GM19372 (cell line): ENCODE measurements around the gene PAM16.
"Not testable (repeated sequence)": the region's sequence is repeated elsewhere in the genome, so short reads cannot be mapped to it uniquely, and the experiment has no call there.

Source experiments
- ATAC-seq: cut with Tn5 transposase; IDR thresholded peaks from one replicate; pipeline ENCODE4 v1.9.1; 2021; ENCODE audit warnings: mild to moderate bottlenecking, low read depth, moderate library complexity; ENCODE audit not compliant: unreplicated experiment

The PAM16 gene

DNA sequence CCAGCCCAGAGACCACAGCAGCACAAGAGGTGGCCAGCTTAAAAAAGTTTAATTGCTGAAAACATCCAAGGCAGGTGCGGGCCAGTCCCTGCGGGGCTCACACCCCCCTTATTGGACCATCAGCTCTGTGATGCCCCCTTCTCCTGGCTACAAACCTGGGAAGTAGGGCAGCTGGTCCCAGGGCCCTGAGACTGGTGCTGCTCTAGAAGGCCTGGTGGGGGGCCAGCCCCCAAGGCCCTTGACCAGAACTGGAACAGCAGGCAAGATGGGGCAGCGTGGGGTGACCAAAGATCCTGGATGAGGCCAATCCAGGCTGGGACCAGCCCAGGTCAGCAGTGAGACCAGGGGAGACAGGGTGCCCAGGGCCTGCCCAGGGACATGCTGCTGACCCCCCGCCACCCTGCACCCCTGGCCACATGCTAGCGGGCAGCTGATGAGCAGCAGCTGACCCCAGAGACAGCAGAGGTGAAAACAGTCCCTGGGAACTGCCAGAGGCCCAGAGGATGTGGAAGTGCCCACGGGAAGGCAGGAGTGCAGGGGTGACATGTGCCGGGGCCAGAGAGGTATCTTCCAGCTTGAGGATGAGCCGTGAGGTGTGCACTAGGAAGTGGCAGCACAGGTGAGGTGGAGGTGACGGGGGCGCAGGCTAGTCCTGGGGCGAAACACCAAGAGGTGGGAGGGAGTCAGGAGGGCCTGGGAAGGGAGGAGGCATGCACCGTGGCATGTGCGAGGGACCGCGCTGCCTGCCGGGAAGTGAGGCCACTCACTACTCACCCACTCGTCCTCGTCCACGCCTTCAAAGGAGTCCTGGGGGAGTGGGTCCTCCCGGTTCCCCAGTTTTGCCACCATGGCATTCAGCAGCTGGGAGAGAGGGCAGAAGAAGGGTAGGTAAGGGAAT is 3.6 kb upstream of the PAM16 start:
- ATAC-seq: no peak

DNA sequence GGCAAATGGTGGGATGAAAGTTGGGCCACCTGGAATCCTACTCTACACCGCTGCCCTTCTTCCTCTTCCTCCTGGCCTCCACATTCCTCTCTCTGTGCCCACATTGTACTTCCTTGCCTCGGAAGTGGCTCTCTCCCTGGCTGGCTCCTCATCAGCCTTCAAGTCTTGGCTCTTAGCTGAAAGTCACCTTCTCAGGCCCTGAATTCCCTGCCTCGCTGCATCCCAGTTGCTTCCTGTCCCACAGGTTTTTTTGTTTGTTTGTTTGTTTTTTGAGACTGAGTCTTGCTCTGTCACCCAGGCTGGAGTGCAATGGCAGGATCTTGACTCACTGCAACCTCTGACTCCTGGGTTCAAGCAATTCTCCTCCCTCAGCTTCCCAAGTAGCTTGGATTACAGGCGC is 2.6 kb upstream of the PAM16 start:
- no peak for ATAC-seq

DNA sequence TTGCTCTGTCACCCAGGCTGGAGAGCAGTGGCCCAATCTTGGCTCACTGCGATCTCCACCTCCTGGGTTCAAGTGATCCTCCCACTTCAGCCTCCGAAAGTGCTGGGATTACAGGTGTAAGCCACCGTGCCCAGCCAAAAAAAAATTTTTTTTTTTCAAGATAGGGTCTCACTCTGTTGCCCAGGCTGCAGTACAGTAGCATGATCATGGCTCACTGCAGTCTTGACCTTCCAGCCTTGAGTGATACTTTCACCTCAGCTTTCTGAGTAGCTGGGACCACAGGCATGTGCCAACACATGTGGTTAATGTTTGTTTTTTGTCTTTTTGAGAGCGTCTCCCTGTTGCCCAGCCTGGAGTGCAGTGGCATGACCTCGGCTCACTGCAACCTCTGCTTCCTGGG is 1.7 kb upstream of the PAM16 start:
- no peak for ATAC-seq

DNA sequence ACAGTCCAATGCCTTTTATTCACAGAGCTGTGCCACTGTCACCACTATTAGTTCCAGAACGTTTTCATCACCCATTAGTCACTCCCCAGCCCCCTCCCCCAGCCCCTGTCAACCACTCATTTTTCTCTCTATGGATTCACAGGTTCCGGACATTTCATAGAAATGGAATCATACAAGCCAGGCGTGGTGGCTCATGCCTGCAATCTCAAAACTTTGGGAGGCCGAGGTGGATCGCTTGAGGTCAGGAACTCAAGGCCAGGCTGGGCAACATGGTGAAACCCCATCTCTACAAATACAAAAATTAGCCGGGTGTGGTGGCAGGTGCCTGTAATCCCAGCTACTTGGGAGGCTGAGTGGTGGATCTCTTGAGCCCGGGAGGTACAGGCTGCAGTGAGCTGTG is 759 bp upstream of the PAM16 start:
- ATAC-seq: no peak

DNA sequence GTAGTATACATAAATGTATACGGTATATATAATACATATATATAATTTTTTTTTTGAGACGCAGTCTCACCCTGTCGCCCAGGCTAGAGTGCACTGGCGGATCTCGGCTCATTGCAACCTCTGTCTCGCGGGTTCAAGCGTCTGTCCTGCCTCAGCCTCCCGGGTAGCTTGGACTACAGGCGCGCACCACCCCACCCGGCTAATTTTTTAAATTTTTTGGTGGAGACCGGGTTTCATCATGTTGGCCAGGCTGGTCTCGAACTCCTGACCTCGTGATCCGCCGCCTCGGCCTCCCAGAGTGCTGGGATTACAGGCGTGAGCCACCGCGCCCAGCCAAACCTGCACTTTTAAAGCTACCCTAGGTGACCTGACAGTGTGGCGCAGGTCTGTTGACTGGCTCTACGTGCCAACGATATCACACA is 745 bp downstream of the PAM16 start:
- ATAC-seq: no peak

DNA sequence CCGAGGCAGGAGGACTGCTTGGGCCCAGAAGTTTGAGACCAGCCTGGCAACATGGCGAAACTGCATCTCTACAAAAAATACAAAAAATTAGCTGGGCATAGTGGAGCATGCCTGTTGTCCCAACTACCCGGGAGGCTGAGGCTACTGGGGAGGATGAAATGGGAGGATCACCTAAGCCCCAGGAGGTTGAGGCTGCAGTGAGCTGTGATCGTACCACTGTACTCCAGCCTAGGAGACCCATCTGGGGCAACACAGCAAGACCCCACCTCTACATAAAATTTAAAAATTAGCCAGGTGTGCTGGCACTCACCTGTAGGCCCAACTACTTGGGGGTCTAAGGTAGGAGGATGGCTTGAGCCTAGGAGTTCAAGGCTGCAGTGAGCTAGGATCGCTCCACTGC is 1.8 kb downstream of the PAM16 start:
- ATAC-seq: no peak

DNA sequence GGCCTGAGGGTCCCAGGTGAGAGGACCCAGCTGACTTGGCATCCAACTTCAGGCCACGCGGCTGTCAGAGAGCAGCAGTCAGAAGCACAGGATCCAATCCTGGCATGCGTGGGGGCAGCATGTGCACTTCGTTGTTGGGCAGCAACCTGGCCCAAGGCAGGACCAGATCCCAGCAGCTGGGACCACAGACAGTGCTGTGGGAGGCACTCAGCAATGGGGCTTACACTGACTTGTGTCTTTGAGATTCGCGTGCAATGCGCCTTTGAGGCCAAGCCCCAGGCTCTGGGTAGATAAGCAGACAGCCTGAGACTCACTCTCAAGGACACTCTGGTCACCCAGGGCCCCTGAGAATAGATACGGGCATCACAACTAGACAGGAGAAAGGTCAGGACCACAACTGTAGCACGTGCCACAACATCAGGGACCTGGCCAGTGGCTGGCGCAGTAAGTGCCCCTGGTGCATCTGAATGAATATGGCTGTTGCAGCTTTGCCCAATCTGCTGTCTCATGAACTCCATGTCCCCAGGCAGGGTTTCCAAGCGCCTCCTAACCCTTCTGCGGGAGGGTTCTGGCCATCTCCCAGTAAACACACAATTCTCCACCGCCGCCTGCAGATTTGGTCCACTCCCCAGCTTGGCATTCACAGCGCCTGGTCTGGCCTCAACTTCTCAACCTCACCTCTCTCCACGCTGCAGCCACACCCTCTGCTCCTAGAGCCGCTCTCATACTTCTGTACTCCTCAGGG is 3.2 kb downstream of the PAM16 start:
- ATAC-seq: no peak

DNA sequence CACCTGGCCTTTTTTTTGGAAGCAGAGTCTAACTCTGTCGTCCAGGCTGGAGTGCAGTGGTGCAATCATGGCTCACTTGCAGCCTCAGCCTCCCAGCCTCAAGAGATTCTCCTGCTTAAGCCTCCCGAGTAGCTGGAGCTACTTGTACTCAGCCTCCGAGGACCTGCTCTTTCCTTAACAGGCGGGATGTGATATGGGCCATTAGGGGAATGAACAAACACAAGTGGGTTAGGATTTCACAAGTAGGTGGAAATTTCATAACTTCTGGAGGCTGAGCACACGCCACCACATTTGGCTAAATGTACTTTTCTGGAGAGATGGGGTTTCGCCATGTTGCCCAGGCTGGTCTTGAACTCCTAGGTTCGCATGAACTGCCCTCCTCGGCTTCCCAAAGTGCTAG is 4.1 kb downstream of the PAM16 start:
- no peak for ATAC-seq

DNA sequence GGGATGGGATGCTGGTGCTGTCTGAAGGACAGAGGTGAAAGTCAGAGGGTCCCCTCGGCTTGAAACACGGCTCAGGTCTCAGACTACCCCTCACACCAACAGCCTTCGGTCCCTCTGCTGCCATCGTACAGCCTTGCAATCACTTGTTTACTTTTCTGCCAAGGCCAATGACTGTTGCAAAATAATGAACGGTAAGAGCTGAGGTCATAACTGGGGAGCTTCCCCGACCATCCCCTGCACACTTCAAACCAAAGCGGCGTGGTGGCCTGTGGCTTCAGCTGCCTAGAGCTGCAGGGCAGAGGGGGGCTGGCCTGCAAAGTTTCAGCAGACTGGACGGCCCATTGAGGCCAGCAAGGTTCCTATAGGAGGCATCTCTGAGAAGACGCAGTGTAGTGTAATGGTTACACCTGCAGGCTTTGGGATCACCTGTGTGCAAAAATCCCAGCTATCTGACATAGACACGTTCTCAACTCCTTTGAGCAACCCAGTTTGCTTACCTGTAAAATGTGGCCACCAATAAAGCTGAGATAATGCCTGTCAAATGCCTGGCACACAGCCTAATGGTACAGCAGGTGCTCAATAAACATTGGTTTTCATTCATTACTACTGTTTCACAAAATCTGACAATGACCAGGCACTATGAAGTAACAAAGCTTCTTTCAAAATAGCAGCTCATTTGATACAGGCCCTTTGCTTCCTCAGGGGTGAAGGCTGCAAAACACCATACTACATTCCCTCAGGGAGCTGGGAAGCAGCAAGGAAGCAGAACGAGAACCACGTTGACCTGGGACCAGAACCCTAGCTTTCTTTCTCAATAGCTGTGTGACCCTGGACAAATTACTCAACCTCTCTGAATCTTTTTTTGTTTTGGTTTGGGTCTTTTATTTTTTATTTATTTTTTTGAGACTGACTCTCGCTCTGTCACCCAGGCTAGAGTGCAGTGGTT is 5.0 kb downstream of the PAM16 start:
- ATAC-seq: no peak

DNA sequence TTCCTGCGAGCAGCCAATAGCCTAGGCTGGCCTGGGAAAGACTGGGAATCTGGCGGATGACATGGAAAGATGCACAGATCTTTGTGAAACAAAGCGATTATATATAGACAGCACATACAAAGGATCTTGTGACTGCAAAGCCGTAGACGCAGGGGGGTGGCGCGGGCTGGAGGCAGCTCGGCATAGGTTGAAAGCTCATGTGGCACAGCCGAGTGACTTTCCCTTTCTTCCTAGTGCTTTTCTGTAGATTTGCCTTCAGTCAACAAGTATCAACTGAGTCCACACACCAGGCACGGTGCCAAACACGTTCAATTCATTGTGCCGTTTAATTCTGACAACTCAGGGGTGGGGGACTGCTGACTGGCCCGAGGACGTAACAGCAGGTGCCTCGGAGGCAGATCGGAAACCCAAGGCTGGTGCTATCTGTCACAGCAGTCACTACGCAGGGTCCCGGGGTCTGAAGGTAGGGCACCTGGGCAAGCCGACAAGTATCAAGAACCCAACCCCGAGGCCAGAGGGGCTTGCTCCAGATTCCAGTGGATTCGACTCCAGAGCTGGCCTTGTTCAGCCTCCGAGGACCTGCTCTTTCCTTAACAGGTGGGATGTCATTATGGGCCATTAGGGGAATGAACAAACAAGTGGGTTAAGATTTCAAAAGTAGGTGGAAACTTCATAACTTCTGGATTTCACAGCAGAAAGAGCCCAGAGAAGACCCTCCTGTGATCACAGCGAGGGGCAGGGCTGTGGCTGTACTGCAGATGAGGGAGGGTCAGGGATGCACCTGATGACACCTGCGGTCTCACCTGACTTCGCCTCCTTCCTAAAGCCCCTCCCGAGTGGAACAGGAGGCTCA is 5.9 kb downstream of the PAM16 start:
- no peak for ATAC-seq

DNA sequence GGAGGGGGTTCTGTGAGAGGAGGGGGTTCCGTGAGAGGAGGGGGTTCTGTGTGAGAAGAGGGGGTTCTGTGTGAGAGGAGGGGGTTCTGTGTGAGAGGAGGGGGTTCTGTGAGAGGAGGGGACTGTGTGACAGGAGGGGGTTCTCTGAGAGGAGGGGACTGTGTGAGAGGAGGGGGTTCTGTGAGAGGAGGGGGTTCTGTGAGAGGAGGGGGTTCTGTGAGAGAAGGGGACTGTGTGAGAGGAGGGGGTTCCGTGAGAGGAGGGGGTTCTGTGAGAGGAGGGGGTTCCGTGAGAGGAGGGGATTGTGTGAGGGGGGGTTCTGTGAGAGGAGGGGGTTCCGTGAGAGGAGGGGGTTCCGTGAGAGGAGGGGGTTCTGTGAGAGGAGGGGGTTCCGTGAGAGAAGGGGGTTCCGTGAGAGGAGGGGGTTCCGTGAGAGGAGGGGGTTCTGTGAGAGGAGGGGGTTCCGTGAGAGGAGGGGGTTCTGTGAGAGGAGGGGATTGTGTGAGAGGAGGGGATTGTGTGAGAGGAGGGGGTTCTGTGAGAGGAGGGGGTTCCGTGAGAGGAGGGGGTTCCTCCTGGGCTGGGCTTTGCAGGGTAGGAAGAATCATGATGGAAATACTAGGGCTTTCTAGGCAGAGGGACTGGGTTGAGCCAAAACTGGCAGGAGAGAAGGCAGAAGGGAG is 6.7 kb downstream of the PAM16 start:
- not testable (repeated sequence) for ATAC-seq

DNA sequence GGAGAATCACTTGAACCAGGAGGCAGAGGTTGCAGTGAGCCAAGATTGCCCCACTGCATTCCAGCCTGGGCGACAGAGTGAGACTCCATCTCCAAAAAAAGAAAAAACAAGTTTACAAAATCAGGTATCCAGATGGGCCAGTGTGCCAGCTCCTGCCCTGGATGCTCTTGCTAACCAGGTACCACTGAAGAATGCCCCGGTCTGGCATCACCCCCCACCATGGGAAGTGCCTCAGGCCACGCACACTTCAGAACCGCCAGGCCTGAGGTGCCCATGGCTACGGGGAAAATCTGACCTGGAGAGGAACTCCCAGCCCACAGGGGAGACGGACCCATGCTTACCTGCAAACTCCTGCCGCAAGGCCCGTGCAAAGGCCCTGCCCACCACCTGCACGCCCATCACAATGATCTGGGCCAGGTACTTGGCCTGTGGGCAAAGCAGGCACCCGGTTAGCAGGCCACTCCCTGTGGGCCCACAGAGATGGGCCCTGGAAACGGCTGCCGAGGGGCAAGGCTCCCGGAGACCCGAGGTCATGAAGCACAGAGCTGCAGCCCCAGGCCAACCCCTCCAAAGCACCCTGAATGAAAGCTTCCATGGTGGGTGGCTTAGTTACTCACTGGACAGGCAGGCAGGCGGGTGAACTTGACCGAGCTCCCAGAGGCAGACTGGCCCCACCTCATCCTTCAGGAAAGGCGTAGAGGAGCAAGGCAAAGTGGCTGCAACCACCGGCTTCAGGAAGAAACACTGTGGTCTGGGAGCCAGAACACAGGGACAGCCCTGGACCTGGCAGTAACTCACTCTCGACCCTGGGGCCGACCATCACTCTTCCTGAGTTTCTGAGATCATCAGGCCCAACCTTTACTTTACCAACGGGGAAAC is 8.0 kb downstream of the PAM16 start:
- no peak for ATAC-seq

DNA sequence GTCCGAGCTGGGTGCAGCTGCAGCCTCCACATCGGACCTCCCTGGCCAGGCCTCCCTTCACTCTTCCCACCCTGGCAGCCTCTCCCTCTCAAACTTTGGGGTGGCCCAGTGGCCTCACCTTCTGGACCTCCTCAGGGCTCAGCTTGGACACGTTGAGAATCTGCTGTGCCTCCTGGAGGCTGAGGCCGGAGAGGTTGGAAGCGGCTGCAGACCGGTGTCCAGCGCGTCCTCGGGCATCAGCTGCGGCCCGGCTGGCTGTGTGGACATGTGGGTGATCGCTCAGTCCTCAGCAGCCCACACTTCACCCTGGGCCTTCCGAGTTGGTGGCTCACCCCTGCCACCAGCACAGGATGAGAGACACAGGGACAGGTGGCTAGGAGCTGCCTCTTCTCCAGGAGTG is 9.9 kb downstream of the PAM16 start:
- ATAC-seq: no peak

DNA sequence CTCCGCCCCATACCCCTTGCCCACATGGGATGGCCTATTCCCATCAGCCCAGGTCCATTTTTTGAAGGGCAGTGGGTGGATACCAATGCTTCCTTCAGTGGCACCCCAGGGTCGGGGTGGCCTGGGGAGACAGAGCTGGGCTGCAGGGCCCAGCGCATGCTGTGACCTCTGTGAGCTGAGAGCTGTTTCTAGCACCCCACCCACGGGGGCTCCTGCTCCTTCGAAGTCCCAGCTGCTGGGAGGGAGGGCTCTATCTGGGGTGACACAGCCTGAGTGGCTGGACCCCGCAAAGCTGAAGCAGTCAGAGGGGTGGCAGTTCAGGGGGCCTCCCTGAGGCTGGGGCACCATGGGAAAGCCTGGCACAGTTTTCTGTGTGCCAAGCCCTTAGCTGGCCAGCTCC is 10.7 kb downstream of the PAM16 start:
- no peak for ATAC-seq

DNA sequence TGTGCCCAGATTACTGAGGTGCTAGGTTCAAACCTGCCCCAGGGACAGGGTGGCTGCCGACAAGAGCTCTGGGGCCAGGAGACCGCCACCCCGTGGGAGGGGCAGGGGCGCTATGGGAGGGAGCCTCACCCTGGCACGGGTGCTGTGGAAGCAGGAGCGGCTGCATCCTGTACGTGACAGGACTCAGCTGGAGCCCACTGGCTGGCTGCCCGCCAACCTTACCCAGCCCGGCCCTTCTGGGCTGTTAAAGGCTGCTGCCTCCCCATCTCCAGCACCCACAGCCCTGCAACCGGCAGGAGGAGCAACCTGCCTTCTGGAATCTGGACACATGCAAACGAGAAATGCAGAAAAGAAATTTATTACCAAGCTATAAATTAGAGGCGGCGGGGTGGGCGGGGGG is 11.2 kb downstream of the PAM16 start:
- ATAC-seq: no peak

DNA sequence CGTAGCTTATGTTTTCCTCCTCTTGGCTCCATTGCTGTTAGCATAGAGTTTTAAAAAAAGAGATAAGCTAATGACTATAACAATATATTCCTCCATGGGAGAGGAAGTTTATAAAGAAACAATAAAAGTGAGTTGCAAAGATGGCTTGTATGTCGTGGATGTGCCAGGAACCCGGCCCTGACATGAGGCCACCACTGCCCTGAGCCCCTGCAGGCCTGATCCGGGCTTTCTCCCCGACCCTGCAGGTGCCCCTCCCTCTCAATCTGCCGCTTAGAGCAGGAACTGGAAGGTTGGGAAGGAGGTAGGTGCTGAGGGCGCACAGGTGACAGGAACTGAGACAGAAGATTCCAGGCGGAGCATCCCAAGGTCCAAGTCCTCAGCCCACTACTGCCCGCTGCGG is 11.7 kb downstream of the PAM16 start:
- no peak for ATAC-seq

DNA sequence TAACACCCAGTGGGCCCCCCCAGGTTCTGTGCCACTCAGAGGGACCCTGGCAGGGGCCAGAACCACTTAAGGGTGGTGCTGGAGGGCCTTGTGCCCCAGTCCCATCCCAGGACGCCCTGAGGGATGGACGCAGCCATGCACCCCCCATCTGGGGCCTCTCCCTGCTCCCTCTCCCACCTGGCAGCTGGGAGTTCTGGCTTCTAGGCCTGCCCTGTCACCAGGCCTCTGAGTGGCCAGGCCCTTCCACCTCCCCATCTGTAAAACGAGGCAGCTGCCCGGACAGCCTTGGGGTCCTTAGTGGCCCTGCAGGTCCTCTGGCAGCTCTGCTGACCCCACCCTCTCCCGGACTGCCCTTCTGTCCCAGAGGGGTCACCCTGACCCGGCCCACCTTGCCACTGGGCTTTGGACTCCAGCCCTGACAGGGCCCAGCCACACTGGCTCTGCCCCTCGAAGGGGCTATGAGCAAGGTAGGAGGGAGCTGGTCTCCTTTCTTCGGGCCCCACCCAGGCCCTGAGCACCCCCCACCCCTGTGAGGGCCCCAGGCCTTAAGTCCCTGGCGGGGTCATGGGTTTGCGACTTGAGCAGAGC is 12.3 kb downstream of the PAM16 start:
- no peak for ATAC-seq

DNA sequence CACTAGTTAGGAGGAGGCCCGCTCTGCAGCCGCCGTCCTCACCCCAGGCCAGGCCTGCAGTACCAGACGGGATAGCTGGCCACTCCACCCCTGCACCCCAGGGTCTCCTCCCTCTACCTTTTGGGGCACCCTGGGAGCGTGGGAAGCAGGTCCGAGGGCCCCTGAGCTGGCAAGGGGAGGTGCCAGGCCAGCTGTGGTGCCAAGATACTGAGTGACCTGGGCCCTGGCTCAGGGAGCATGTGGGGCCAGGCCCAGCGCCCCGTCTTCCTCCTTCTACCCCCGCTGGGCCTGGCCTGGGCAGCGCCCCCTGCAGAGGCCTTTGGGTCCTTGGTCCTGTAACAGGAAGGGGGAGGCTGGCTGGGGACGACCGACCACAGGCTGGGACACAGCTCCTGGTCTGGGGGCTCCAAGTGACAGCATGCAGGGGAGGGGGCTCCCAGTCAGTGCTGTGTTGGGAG is 13.0 kb downstream of the PAM16 start:
- ATAC-seq: no peak
